ENCODE data around the gene TECPR2. TPM values are rescaled to one million over a fixed set of nuclear protein-coding genes. Genes with fewer than 3 reads are reported as not detected.

TECPR2 gene
- total and polyA plus RNA-seq, 10 of the 15 experiments (the other 5 are each of a cell fraction or from before 2014, with no cell fraction given), result 0.15 to 10.0 (median 3.0) TPM

GRCh38 chr14:102524451-102525218 lies 161.9 kb downstream of the TECPR2 start (continued):
- TF ChIP-seq, protein P1, sequence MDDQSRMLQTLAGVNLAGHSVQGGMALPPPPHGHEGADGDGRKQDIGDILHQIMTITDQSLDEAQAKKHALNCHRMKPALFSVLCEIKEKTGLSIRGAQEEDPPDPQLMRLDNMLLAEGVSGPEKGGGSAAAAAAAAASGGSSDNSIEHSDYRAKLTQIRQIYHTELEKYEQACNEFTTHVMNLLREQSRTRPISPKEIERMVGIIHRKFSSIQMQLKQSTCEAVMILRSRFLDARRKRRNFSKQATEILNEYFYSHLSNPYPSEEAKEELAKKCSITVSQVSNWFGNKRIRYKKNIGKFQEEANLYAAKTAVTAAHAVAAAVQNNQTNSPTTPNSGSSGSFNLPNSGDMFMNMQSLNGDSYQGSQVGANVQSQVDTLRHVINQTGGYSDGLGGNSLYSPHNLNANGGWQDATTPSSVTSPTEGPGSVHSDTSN (IDR thresholded peaks at IDR 0.05; ENCODE audit: insufficient replicate concordance, low read depth, low read length), result peak; percentile 73
- TF ChIP-seq FOXM1 (IDR thresholded peaks at IDR 0.05; ENCODE audit: low read depth, low read length) (no peak), FOS (IDR thresholded peaks at IDR 0.05; ENCODE audit: borderline replicate concordance, extremely low read depth, insufficient read length) (peak; percentile 81), WRNIP1 (IDR thresholded peaks at IDR 0.05; ENCODE audit: borderline replicate concordance, low read depth, low read length) (no peak), SIX5 (IDR thresholded peaks at IDR 0.05; ENCODE audit: low read depth, low read length, severe bottlenecking) (no peak), YBX1 (IDR thresholded peaks at IDR 0.05) (no peak), ETV6 (conservative IDR thresholded peaks at IDR 0.05 in 1 of 2, IDR thresholded peaks at IDR 0.05 in 1 of 2; ENCODE audit: borderline replicate concordance in 1 of 2, low read depth in 1 of 2) (no peak), ZNF24 (IDR thresholded peaks at IDR 0.05) (no peak), HDAC6 (IDR thresholded peaks at IDR 0.05; ENCODE audit: unreplicated experiment) (no peak), YY1 (IDR thresholded peaks at IDR 0.05; ENCODE audit: low read depth, low read length) (peak; percentile 75; the same call in 1 of the 2 replicates), MYB (IDR thresholded peaks at IDR 0.05; ENCODE audit: borderline replicate concordance, low read depth, low read length) (no peak), MAX (IDR thresholded peaks at IDR 0.05; ENCODE audit: low read depth, low read length) (no peak), BACH1 (IDR thresholded peaks at IDR 0.05; ENCODE audit: borderline replicate concordance) (no peak), ZZZ3 (IDR thresholded peaks at IDR 0.05; ENCODE audit: control insufficient read depth, insufficient read length, low read depth) (no peak), NRF1 (conservative IDR thresholded peaks at IDR 0.05; ENCODE audit: low read depth, low read length) (no peak), CEBPB (IDR thresholded peaks at IDR 0.05; ENCODE audit: borderline replicate concordance in 1 of 2, low read depth in 2 of 2, low read length in 2 of 2) (no peak), SUPT20H (IDR thresholded peaks at IDR 0.05; ENCODE audit: borderline replicate concordance, control insufficient read depth, low read depth, low read length) (no peak)
- TF ChIP-seq, protein P2, sequence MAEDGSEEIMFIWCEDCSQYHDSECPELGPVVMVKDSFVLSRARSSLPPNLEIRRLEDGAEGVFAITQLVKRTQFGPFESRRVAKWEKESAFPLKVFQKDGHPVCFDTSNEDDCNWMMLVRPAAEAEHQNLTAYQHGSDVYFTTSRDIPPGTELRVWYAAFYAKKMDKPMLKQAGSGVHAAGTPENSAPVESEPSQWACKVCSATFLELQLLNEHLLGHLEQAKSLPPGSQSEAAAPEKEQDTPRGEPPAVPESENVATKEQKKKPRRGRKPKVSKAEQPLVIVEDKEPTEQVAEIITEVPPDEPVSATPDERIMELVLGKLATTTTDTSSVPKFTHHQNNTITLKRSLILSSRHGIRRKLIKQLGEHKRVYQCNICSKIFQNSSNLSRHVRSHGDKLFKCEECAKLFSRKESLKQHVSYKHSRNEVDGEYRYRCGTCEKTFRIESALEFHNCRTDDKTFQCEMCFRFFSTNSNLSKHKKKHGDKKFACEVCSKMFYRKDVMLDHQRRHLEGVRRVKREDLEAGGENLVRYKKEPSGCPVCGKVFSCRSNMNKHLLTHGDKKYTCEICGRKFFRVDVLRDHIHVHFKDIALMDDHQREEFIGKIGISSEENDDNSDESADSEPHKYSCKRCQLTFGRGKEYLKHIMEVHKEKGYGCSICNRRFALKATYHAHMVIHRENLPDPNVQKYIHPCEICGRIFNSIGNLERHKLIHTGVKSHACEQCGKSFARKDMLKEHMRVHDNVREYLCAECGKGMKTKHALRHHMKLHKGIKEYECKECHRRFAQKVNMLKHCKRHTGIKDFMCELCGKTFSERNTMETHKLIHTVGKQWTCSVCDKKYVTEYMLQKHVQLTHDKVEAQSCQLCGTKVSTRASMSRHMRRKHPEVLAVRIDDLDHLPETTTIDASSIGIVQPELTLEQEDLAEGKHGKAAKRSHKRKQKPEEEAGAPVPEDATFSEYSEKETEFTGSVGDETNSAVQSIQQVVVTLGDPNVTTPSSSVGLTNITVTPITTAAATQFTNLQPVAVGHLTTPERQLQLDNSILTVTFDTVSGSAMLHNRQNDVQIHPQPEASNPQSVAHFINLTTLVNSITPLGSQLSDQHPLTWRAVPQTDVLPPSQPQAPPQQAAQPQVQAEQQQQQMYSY (CRISPR knock-in tag; IDR thresholded peaks at IDR 0.05), result no peak
- TF ChIP-seq, protein P3, sequence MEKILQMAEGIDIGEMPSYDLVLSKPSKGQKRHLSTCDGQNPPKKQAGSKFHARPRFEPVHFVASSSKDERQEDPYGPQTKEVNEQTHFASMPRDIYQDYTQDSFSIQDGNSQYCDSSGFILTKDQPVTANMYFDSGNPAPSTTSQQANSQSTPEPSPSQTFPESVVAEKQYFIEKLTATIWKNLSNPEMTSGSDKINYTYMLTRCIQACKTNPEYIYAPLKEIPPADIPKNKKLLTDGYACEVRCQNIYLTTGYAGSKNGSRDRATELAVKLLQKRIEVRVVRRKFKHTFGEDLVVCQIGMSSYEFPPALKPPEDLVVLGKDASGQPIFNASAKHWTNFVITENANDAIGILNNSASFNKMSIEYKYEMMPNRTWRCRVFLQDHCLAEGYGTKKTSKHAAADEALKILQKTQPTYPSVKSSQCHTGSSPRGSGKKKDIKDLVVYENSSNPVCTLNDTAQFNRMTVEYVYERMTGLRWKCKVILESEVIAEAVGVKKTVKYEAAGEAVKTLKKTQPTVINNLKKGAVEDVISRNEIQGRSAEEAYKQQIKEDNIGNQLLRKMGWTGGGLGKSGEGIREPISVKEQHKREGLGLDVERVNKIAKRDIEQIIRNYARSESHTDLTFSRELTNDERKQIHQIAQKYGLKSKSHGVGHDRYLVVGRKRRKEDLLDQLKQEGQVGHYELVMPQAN (conservative IDR thresholded peaks at IDR 0.05), result peak; percentile 77

Measured in GM12878 (cell line).